CD4-positive, alpha-beta T cell (primary cell): ENCODE results near the gene C10orf62. TPM values are rescaled to one million over a fixed set of nuclear protein-coding genes. Genes with fewer than 3 reads are reported as not detected.

Source experiments
- ATAC-seq: fragments of 200-7000 bp; cut with Tn5 transposase; one replicate; pipeline ENCODE4 v1.10.0; 2022; ENCODE audit warnings: mild to moderate bottlenecking; ENCODE audit not compliant: poor library complexity
- CTCF ChIA-PET: fragments of 350-600 bp; sonication (Branson Sonifier 250); formaldehyde crosslinking; loops from one replicate; lab custom pipeline; 2021; ENCODE audit warnings: antibody characterized with exemption, inconsistent platforms; lab: Charles Lee
- POLR2A ChIA-PET: fragments of 350-600 bp; sonication (Branson Sonifier 250); formaldehyde crosslinking; loops from one replicate; lab custom pipeline; 2021; ENCODE audit warnings: antibody characterized with exemption, inconsistent platforms; lab: Charles Lee
- DNase-seq, 14 experiments: peaks; one replicate each; pipeline ENCODE4 v3.0.0-alpha.2; 2013 to 2020; ENCODE audit warnings: mixed read lengths in 2 of 14
- H3K27ac ChIP-seq, 2 donors: one replicate each; pipeline versions ENCODE4 v1.5.1 to v1.7.0; 2013; ENCODE audit warnings: low read length in 2 of 2, low read depth in 1 of 2, mild to moderate bottlenecking in 1 of 2
- H3K27me3 ChIP-seq, 2 experiments: 1 replicate in 1 of 2; 2 replicates in 1 of 2; pipeline versions ENCODE4 v1.6.1 to v1.7.0; 2013; ENCODE audit warnings: low read length in 2 of 2, control low read depth in 1 of 2, mild to moderate bottlenecking in 1 of 2, moderate library complexity in 1 of 2; ENCODE audit not compliant: insufficient read depth in 2 of 2, control insufficient read depth in 1 of 2
- H3K36me3 ChIP-seq: one replicate; pipeline ENCODE4 v1.6.1; 2013; ENCODE audit warnings: low read length, control low read depth; ENCODE audit not compliant: insufficient read depth
- H3K4me1 ChIP-seq: one replicate; pipeline ENCODE4 v1.6.1; 2013; ENCODE audit warnings: low read length, control low read depth; ENCODE audit not compliant: insufficient read depth
- H3K4me3 ChIP-seq: one replicate; pipeline ENCODE4 v1.5.1; 2013; ENCODE audit warnings: mild to moderate bottlenecking, low read length, moderate library complexity
- H3K9me3 ChIP-seq, 2 experiments: 1 replicate in 1 of 2; 2 replicates in 1 of 2; pipeline versions ENCODE4 v1.6.1 to v1.7.0; 2013; ENCODE audit warnings: low read length in 2 of 2, mild to moderate bottlenecking in 2 of 2, control low read depth in 1 of 2, moderate library complexity in 1 of 2; ENCODE audit not compliant: control insufficient read depth in 1 of 2, insufficient read depth in 1 of 2
- H3K27ac Mint-ChIP-seq: one replicate; pipeline ENCODE4 v1.8.0; 2020; ENCODE audit warnings: mixed read lengths
- H3K27me3 Mint-ChIP-seq: one replicate; pipeline ENCODE4 v1.8.0; 2021; ENCODE audit warnings: mixed read lengths
- H3K36me3 Mint-ChIP-seq: one replicate; pipeline ENCODE4 v1.8.0; 2021; ENCODE audit warnings: low read depth, mixed read lengths
- H3K4me1 Mint-ChIP-seq: one replicate; pipeline ENCODE4 v1.8.0; 2021; ENCODE audit warnings: low read depth, mixed read lengths
- H3K4me3 Mint-ChIP-seq: one replicate; pipeline ENCODE4 v1.8.0; 2020; ENCODE audit warnings: mild to moderate bottlenecking, mixed read lengths
- H3K9me3 Mint-ChIP-seq: one replicate; pipeline ENCODE4 v1.8.0; 2020; ENCODE audit warnings: mixed read lengths
- intact Hi-C, 2 experiments: fragments of 100-400 bp; cut with DNase I in 1 of 2; cut with micrococcal nuclease in 1 of 2; formaldehyde crosslinking; loops; one replicate each; pipeline versions ENCODE4 v1.15.1 to v1.9.0; 2023 to 2025; cut with DNase I, micrococcal nuclease
- total RNA-seq, 174 experiments: library from RNA in 2 of 174; stranded (reverse) in 2 of 174; gene quantifications; one replicate each; pipeline ENCODE4 v1.2.3 and lab custom pipeline; 2021 to 2026
- TF ChIP-seq, protein P1 (sequence below): fragments of 200-600 bp; IDR thresholded peaks from one replicate; pipeline ENCODE4 v1.8.0; 2022; ENCODE audit warnings: antibody characterized with exemption, mild to moderate bottlenecking

Gene C10orf62
- total RNA-seq, 2 experiments from 2014 or later, result not detected

DNA sequence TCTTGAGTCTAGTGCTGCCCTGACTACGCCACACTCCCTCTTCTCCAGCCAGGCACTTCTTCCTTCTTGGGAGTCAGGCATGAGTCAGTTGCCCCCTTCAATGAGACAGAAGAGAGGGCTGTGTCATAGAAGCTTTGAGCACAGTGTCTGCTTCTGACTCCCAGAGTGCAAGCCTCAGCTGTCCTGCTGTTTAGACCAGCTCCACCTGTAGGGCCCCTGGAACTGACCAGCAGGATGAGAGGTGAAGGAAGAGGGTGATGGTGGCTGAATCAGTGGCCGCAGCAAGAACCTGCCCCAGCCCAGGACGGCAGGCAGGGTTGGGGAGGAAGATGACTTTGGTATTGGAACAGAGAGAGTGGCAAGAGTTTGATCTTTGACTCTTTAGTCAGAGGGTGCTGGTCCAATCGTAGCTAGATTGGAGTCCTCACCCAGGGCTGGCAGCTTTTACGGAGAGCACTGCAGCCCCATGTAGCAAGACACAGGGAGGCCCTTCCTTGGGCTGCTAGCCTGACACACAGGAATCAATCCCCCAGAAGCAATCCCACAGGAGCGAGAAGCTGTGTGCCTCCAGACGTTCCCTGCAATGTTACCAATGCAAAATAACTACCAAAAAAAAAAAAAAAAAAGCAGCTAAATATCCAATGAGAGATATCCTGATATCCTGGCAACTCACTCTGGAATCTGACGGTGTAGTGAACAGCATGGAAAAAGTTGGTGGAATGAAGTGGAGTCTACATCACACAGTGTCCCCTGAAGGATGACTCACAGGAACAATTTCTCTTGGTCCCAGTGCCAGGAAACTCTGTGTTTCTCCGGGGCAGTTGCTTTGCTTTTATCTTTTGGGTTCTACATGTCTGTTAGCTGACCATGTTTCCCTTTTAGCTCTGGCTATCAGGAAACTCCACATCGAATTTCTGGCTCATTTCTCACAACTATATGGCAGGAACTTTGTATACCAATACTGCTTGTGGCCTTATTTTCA is 6.9 kb downstream of the C10orf62 start:
- CTCF ChIA-PET, result no interaction called here
- no peak overlapping the region for H3K27ac Mint-ChIP-seq

DNA sequence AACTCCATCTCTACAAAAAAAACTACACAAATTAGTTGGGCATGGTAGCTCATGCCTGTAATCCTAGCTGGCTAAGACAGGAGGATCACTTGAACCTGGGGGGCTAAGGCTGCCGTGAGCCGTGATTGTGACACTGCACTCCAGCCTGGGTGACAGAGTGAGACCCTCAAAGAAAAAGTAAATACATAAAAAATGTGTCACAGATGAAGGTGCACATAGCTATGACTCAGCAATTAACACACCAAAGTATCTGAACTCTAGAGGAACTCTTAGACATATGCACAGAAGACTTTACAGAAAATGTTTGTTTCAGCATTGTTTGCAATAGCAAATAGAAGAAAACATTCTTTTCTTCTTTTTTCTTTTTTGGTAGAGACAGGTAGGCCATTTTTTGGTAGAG is 8.3 kb downstream of the C10orf62 start:
- H3K4me1 Mint-ChIP-seq, result no peaks in the 10 kb centered on the region
- no peak for DNase-seq
- Histone ChIP-seq H3K9me3 (no peaks in the 10 kb centered on the region), H3K4me3 (no peak overlapping the region), H3K4me1 (no peaks in the 10 kb centered on the region), H3K36me3 (no peaks in the 10 kb centered on the region), H3K27me3 (no peaks in the 10 kb centered on the region), H3K27ac (no peak overlapping the region)
- no peaks in the 10 kb centered on the region for H3K27me3 Mint-ChIP-seq
- no peak overlapping the region for H3K27ac Mint-ChIP-seq
- no peaks in the 10 kb centered on the region for H3K9me3 Mint-ChIP-seq
- TF ChIP-seq, protein P1, sequence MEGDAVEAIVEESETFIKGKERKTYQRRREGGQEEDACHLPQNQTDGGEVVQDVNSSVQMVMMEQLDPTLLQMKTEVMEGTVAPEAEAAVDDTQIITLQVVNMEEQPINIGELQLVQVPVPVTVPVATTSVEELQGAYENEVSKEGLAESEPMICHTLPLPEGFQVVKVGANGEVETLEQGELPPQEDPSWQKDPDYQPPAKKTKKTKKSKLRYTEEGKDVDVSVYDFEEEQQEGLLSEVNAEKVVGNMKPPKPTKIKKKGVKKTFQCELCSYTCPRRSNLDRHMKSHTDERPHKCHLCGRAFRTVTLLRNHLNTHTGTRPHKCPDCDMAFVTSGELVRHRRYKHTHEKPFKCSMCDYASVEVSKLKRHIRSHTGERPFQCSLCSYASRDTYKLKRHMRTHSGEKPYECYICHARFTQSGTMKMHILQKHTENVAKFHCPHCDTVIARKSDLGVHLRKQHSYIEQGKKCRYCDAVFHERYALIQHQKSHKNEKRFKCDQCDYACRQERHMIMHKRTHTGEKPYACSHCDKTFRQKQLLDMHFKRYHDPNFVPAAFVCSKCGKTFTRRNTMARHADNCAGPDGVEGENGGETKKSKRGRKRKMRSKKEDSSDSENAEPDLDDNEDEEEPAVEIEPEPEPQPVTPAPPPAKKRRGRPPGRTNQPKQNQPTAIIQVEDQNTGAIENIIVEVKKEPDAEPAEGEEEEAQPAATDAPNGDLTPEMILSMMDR, result no peak
- intact Hi-C loops, result no loop called here
- ChIA-PET CTCF (no interaction called here), POLR2A (interaction anchor here (0.6 kb wide), 1 partner anchor 108 kb away, joined by 3 read pairs; no protein-coding TSS in a partner anchor)
- H3K4me3 Mint-ChIP-seq, result no peak overlapping the region
- no peak for ATAC-seq
- H3K36me3 Mint-ChIP-seq, result no peaks in the 10 kb centered on the region

More for the DNA sequence above, 6.9 kb downstream of the C10orf62 start:
- H3K9me3 Mint-ChIP-seq, result no peaks in the 10 kb centered on the region
- H3K9me3 ChIP-seq, result no peaks in the 10 kb centered on the region
- POLR2A ChIA-PET, result no interaction called here
- no peaks in the 10 kb centered on the region for H3K4me1 Mint-ChIP-seq
- no peak overlapping the region for H3K4me3 Mint-ChIP-seq
- no peaks in the 10 kb centered on the region for H3K27me3 Mint-ChIP-seq
- no peaks in the 10 kb centered on the region for H3K4me1 ChIP-seq
- TF ChIP-seq, protein P1, result no peak
- H3K27me3 ChIP-seq, result no peaks in the 10 kb centered on the region
- ATAC-seq (no peak), DNase-seq (no peak)
- no peaks in the 10 kb centered on the region for H3K36me3 Mint-ChIP-seq
- H3K36me3 ChIP-seq, result no peaks in the 10 kb centered on the region
- no peak overlapping the region for H3K4me3 ChIP-seq
- intact Hi-C loops, result no loop called here
- H3K27ac ChIP-seq, result no peak overlapping the region

DNA sequence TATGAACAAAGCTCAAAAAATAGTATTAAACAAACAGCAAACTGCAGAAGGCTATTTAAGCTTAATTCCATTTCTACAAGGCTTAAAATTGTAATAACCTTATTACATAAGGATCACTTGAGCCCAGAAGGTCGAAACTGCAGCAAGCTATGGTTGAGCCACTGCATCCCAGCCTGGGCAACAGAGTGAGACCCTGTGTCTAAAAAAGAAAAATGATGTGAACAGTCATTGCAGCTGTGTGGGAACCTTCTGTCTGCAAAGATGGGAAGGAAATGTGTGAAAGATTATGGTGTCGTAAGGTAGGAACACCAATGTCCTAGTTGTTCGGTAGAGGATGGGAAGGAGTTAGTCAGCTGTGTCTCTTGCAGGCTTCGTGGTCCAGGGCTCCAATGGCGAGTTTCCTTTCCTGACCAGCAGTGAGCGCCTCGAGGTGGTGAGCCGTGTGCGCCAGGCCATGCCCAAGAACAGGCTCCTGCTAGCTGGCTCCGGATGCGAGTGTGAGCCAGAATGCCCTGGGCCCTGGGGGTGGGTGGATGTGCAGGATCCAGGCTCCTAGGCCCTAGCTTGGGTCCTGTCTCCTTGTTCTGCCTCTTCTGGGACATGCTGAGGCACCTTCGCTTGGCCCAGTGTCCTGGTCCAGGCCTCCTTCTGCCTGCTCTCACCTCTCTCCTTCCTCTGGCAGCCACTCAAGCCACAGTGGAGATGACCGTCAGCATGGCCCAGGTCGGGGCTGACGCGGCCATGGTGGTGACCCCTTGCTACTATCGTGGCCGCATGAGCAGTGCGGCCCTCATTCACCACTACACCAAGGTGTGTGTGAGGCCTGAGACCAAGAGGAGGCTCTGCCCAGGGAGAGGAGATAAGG is 9.1 kb downstream of the C10orf62 start:
- no peaks in the 10 kb centered on the region for H3K9me3 Mint-ChIP-seq
- no peaks in the 10 kb centered on the region for H3K9me3 ChIP-seq
- ATAC-seq (no peak), DNase-seq (no peak)
- H3K27me3 Mint-ChIP-seq, result no peaks in the 10 kb centered on the region
- no peaks in the 10 kb centered on the region for H3K27me3 ChIP-seq
- no peak overlapping the region for H3K4me3 Mint-ChIP-seq
- CTCF ChIA-PET, result no interaction called here
- TF ChIP-seq, protein P1, result no peak
- H3K27ac Mint-ChIP-seq, result no peak overlapping the region
- H3K36me3 ChIP-seq, result no peaks in the 10 kb centered on the region
- no peaks in the 10 kb centered on the region for H3K36me3 Mint-ChIP-seq
- no peaks in the 10 kb centered on the region for H3K4me1 ChIP-seq
- no peak overlapping the region for H3K27ac ChIP-seq
- intact Hi-C loops, result no loop called here
- no peaks in the 10 kb centered on the region for H3K4me1 Mint-ChIP-seq
- H3K4me3 ChIP-seq, result no peak overlapping the region
- POLR2A ChIA-PET, result interaction anchor here (0.6 kb wide), 1 partner anchor 107 kb away, joined by 3 read pairs; no protein-coding TSS in a partner anchor
